GM21390 (cell line): ENCODE results near the gene CKB.
"Not testable (repeated sequence)": the region's sequence is repeated elsewhere in the genome, so short reads cannot be mapped to it uniquely, and the experiment has no call there.

Experiments used
- ATAC-seq: cut with Tn5 transposase; IDR thresholded peaks from one replicate; pipeline ENCODE4 v1.9.1; 2021; ENCODE audit not compliant: unreplicated experiment

CKB gene

GRCh38 chr14:103528146-103528586 lies 5.5 kb upstream of the CKB start:
- ATAC-seq: no peak

- peak; percentile 55 for ATAC-seq
Measured at GRCh38 chr14:103527408-103528145, 4.9 kb upstream of the CKB start.

GRCh38 chr14:103526914-103527248 lies 4.3 kb upstream of the CKB start:
- ATAC-seq: no peak

GRCh38 chr14:103526247-103526913 lies 3.8 kb upstream of the CKB start:
- ATAC-seq: no peak

- ATAC-seq: not testable (repeated sequence)
Measured at GRCh38 chr14:103525430-103526246, 3.0 kb upstream of the CKB start.

- ATAC-seq: no peak
Measured at GRCh38 chr14:103524002-103524935, 1.6 kb upstream of the CKB start.

GRCh38 chr14:103523575-103523954 lies 935 bp upstream of the CKB start:
- ATAC-seq: no peak

- ATAC-seq: no peak
Measured at GRCh38 chr14:103521951-103522563, 573 bp downstream of the CKB start.

- ATAC-seq: peak; percentile 7
Measured at GRCh38 chr14:103521438-103521950, 1.1 kb downstream of the CKB start.

GRCh38 chr14:103520657-103521437 lies 1.8 kb downstream of the CKB start:
- peak; percentile 46 for ATAC-seq

- ATAC-seq: no peak
Measured at GRCh38 chr14:103520269-103520656, 2.4 kb downstream of the CKB start.

- ATAC-seq: no peak
Measured at GRCh38 chr14:103519837-103520212, 2.8 kb downstream of the CKB start.

- ATAC-seq: no peak
Measured at GRCh38 chr14:103519043-103519836, 3.4 kb downstream of the CKB start.

- ATAC-seq: no peak
Measured at GRCh38 chr14:103518422-103519042, 4.1 kb downstream of the CKB start.

GRCh38 chr14:103517721-103518421 lies 4.8 kb downstream of the CKB start:
- no peak for ATAC-seq

GRCh38 chr14:103517174-103517566 lies 5.5 kb downstream of the CKB start:
- ATAC-seq: no peak

GRCh38 chr14:103516426-103517173 lies 6.0 kb downstream of the CKB start:
- no peak for ATAC-seq
